ENCODE results near the gene MDFIC2.

Gene MDFIC2

GRCh38 chr3:70182166-70182565 lies 130.3 kb downstream of the MDFIC2 start:
- DNase-seq (ENCODE audit: low read depth, low spot score): no peak

GRCh38 chr3:70180664-70181063 lies 131.8 kb downstream of the MDFIC2 start:
- DNase-seq (ENCODE audit: low read depth, low spot score): no peak

GRCh38 chr3:70179111-70179510 lies 133.3 kb downstream of the MDFIC2 start:
- no peak for DNase-seq (ENCODE audit: low read depth, low spot score)

GRCh38 chr3:70177881-70178645 lies 134.4 kb downstream of the MDFIC2 start:
- no peak for DNase-seq (ENCODE audit: low read depth, low spot score)

GRCh38 chr3:70176224-70176623 lies 136.2 kb downstream of the MDFIC2 start:
- no peak for DNase-seq (ENCODE audit: low read depth, low spot score)

GRCh38 chr3:70156808-70157207 lies 155.6 kb downstream of the MDFIC2 start:
- DNase-seq (ENCODE audit: low read depth, low spot score): no peak

- DNase-seq (ENCODE audit: low read depth, low spot score): no peak
Measured at GRCh38 chr3:70150599-70150998, 161.8 kb downstream of the MDFIC2 start.

- DNase-seq (ENCODE audit: low read depth, low spot score): no peak
Measured at GRCh38 chr3:70149714-70150400, 162.6 kb downstream of the MDFIC2 start.

All from brain pericyte (primary cell).